EL (cell line): ENCODE measurements around the gene RRP8.

Experiments
- DNase-seq: peaks from one replicate; pipeline ENCODE4 v3.0.0-alpha.2; 2016

Gene RRP8

DNA sequence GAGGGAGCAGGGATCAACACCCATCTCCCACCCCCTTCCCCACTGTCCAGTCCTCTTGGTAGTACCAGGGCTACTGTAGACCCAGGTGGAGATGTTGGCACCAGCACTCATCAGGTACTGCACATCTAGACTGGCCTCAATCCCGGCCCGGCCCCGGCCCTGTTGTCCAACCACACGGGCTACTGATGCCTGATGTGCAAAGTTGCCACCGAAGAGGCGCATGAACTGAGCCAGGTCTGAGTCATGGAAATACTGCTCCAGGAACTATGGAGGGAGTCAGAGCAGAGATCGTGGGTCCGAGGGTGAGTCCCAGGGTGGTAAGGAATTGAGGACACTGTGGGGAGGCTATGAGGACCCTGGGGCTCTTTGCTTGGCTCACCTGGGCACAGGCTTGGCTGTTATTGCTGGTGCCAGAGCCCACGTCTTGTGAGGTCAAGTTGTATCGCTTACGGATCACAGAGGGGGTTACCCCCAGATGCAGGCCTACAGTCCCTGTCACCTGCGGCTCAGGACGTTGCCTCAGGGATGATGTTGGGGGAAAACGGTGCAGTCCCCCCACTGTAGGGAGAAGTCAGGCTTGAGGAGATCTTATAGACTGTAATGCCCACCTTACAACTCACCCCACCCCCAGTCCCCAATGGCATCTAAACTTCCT lies 13.3 kb upstream of the RRP8 start:
- no peak for DNase-seq

DNA sequence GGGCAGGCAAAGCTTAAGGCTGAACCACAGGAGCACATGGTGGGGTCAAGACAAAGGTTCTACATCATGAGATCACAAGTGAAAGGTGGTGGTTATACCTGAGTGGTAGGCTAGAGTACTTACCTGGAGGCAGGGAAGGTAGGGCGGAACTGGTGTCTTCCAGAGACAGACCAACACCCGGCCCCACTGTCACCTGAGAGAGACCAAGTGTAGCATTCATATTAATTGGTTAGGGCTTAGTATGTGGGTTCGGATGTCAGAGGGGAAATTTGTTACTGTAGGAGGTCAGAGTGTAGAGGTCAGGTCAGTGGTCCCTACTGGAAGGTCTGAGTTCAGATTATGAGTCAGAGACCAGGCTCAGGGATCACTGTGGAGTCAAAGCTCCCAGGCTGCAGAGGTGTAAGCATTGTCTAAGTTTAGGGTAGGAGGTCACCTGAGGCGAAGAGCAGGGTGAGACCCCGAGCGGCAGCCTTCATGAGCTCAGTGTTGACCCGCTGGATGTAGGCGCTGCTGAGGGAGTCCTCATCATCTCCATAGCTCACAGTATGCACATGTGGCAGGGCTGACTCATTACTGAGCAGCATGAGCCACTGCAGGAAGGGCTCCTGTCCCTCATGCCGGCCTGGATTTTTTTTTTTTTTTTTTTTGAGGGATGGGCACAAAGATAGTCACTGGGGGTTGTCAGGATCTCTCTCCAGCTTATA lies 12.6 kb upstream of the RRP8 start:
- DNase-seq, result peak; percentile 66

DNA sequence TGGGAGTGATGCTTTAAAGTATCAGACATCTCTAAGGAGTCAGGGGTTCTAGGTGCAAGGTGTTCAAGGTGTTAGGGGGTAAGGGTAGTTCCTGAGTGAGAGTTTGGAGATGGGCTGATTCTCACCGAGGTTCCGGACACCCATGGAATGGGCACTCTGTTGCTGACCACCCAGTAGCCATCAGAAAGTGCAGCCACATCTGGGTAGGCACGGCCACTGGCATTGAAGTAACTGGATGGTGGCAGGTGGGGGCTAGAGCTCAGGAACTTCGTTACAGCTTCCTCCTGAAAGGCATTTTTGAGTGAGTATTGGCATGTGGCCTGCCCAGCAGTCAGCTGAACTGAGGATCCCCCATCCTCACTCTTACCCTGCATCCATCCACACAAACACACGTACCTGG lies 11.6 kb upstream of the RRP8 start:
- no peak for DNase-seq

DNA sequence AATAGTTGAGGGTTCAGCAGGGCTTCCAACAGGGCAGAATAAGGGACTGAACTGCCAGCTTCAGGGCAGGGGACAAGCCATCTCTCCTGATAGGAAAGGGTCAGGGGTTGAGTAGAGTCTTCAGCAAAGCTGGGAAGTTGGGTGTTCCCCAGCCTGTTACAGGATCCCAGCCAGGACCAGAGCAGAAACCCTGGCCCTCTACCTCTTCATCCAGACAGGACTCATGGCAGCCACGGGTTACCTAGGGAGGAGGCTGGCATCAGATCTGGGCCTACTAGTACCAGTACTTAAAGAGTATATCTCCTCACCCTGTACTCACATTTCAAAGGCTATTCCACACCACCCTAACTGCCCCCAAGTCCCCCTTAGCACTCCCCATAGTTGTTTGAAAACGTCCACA lies 11.0 kb upstream of the RRP8 start:
- no peak for DNase-seq

DNA sequence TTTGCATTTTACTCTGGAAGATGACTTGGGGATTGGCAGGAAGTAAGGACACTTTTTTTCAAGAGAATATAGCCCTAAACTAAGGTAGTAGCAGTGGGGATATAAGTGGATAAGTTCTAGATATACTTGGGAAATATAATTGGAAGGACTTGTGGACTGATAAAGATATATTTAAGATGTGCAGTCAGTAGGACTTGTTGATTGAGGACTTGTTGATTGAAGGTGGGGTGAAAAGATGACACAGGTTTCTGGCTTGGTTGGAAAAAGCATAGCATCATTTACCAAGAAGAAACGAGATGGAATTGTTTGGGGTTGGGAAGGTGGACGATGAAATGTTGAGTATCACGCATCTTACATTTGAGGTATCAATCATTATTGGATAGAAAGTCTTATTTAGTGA lies 10.1 kb upstream of the RRP8 start:
- DNase-seq, result no peak

DNA sequence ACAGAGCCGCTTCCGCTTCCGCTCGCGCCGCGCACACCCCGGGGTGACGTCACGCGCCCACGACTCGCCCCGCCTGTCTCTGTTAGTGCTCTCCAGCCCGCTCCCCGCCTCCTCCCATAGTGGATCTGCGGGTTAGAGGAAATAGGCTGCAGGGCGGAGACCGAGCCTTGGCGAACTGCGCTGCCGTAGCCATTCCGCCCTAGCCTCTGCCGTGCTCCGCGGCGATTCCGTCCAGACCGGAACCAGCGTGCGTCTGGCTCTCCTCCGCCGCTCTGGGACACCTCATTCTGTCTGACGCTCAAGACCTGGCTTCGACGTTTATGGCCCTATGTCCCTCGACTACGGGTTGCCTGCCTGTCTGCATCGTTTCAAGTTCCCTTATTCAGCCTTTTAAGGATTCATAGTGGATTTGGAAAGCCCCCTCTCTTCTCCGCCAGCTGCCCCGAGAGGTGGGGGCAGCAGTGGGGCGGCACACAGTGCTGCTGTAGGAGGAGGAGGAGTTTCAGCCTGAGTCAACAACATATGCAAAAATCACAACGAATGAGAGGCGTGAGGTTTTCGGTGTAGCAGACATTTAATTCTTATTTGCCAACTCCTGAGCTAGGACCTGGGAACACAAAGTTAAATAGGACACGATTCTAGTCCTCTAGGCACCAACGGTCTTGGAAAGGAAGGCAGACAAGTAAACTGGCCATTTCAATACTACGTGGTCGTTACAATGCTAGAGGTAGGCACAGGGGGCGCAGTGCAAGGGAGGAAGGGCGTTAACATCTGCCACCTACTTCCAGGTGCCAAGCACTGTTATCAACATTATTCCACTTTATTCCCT lies 9.0 kb upstream of the RRP8 start, which contains the start of gene TAF10:
Gene TAF10, minus strand, starts transcription at position 4 of the 829 bp plus-strand sequence. CDS start 27 bp downstream, outside the sequence.
- peak; percentile 97 for DNase-seq

DNA sequence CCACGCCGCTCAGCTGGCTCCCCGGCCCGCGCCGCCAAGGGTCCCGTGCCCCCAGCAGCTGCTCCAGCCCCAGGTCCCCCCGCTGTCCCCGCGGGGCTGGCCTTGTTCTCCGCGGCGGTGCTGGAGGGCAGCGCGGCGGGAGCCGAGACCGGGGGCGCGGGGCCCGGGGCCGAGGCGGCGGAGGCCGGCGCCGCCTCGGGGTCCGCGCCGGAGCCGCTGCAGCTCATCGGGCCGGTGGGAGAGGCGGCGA lies 8.5 kb upstream of the RRP8 start:
- DNase-seq, result no peak

DNA sequence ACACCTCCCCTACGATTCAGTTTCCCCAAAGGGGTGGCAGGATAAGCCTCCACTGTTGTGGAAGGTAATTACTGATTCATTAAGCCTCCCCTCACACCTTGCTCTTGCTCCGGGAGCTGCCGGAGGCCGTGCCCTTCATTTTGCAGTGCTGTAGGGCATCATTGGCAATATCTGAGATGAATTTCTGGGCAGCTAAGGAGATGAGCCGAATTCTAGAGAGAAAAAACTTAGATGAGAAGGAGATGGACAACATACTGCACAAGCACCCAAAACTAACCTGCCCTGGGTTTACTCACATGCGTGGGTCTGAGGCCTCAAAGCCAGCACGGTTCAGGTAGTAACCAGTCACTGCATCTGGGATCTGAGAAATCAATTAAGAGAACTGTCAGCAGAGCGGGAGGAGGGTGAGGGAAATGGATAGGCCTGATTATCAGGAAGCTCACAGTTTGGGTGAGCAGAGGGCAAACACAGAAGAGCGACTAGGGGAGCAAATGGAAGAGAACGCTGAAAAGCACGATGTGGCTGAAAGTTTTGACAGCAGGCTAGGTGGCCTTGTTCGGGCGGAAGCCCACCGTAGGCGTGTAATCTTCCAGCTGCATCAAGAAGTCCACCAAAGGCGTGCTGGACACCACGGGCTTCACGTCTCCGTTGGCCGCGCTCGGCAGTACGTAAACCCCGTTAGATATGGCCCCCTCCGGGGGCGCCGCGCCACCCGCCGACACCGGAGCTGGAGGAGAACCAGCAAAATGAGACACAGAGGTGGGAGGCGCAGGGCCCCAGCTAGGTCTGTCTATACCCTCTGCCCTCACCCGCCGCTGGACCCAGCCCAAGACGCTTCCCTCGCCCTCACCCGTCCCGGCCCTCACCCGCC lies 7.9 kb upstream of the RRP8 start:
- peak; percentile 34 for DNase-seq

DNA sequence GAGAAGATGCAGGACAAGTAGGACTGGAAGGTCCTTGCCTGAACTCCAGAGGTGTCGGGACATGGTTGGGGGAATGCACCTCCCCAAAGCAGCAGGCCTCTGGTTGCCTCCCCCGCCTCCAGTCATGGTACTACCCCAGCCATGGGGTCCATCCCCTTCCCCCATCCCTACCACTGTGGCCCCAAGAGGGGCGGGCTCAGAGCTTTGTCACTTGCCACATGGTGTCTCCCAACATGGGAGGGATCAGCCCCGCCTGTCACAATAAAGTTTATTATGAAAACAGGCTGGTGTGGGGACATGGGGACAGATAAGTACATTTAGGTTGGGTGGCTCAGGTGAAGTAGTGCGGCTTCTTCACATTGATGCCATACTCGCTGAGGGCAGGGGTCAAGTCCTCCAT lies 7.2 kb upstream of the RRP8 start:
- no peak for DNase-seq

DNA sequence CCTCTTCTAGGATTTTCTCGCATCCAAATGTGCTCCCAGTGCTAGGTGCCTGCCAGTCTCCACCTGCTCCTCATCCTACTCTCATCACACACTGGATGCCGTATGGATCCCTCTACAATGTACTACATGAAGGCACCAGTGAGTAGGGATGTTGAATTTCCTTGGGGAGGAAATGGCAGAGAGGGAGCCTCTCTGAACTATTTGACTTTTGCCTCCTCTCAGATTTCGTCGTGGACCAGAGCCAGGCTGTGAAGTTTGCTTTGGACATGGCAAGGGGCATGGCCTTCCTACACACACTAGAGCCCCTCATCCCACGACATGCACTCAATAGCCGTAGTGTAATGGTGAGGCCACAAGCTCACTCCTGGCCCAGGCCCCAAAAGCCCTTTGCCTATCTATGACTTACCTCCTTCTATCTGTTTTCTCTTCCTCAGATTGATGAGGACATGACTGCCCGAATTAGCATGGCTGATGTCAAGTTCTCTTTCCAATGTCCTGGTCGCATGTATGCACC lies 6.1 kb upstream of the RRP8 start:
- no peak for DNase-seq

DNA sequence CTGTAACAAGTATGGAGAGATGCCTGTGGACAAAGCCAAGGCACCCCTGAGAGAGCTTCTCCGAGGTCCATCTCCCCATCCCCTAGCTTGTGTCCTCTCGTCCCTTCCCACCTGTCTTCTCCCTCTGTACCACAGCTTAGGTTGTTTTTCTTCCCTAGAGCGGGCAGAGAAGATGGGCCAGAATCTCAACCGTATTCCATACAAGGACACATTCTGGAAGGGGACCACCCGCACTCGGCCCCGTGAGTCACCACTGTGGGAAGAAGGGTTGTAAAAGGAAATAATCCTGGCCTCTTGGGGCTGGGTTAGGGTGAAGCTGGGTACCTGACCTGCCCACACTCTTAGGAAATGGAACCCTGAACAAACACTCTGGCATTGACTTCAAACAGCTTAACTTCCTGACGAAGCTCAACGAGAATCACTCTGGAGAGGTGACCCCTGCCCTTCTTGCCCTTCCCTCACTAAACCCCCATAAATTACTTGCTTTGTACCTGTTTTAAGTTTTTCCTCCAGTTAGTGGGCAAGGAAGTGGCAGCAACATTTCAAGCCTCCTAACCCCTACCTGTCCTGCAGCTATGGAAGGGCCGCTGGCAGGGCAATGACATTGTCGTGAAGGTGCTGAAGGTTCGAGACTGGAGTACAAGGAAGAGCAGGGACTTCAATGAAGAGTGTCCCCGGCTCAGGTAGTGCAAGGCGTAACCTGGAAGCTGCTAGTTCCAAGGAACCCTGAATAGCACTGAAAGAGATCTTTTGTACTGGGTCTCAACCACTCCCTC lies 5.5 kb upstream of the RRP8 start:
- no peak for DNase-seq

DNA sequence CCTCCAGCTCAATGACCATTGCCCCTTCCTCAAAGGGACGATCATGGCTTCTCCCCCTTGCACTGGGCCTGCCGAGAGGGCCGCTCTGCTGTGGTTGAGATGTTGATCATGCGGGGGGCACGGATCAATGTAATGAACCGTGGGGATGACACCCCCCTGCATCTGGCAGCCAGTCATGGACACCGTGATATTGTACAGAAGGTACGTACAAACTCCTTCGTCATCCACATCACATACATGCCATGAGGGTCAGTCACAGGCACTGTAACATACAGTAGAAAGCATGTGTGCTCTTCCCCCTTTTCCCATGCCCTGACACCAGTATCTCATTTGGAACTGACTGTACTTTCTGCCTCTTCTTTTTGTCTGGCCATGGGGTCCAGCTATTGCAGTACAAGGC lies 4.6 kb upstream of the RRP8 start:
- DNase-seq, result no peak

DNA sequence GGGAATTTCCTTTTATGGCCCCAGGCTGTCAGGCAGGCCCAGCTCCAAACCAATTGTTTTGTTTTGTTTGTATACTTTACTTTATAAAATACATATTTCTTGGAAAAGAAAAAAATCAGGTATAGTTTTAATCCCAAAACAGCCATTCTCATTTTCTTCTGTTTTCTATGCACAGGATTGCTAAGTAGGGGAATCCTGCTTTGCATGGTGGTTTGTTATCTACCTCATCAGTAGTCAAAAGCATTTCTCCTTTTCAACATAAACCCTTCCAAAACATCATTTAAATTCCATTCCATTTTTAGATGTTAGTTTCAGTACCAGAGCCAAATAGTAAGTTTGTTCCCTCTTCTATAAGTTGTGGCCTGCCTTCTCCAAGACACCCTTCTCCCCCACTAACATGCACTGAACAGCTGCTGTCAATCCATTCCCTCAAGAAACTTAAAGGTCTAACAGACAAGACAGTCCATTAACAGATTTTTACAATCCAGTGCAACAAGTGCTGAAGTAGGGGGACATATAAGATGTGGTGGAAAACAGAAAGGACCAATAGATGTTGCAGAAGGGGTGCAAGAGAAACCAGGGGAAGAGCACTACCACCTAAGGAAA lies 3.9 kb upstream of the RRP8 start:
- DNase-seq, result no peak

DNA sequence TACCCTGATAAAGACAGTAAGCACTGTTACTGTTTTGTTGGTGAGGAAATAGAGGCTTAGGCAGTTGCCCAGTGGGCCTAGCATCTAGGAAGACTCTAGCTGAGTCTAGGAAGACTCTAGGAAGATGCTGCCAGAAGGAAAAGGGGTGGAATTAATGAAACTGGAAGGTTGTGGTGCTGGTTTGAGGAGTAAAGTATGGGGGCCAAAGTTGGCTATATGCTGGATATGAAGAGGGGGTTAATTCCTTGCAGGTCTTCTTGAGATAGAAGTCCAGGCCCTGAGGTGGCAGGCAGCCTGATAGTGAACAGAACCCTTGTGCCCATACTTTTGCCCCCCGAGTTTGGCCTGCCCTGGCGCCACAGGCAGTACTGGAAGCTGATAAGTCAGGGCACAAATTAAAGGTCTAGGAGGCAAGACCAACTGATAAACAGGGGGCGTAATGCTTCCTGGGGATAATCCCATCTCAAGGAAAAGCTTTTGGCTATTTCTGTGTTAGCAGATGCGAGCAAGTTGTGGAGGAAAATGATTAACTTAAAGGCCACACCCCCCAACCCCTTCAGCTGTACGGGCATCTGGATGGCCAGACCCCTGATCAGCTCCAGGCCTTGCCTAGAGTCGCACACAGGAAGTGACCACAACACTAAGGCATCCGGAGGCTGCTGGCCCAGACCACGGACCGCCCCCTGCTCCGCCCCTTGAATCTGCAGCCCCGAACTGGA lies 3.2 kb upstream of the RRP8 start:
- DNase-seq, result peak; percentile 98

DNA sequence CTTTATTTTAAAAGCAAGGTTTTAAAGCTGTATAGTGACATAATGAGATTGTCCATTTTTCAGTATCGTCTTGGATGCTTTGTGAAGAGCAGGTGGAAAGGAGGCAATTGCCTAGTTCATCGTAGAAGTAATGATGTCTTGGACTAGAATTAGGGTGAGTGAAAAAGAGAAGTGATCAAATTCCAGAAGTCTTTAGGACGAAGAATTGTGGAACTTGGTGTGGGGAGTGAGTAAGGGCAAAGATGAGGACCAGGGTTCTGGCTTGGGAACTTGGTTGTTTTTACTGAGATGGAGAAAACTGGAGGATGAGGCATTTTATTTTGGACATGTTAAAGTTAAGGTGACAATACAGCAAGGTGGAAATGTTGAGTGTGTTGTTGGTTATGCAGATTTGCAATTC lies 1.4 kb upstream of the RRP8 start:
- DNase-seq, result no peak

DNA sequence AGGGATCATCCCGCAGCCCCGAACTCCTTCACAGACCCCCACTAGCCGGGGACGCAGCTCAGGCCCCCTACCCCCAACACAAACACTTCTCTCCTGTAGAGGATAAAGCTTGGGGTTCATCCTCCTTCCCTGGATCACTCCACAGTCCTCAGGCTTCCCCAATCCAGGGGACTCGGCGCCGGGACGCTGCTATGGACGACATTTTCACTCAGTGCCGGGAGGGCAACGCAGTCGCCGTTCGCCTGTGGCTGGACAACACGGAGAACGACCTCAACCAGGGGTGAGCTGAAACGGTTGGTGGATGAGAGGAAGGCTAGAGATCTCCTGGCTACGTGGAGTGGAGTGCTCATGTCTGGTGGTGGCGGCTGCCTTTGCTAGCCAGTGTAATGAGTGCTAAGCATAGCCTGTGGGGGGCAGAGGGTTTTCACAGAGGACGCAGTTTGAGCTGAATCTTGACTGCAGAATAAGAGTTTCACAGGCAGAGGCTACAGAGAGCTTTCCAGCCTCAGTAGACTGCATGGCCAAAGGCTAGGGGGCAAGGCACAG lies 738 bp upstream of the RRP8 start:
- DNase-seq, result peak; percentile 72

DNA sequence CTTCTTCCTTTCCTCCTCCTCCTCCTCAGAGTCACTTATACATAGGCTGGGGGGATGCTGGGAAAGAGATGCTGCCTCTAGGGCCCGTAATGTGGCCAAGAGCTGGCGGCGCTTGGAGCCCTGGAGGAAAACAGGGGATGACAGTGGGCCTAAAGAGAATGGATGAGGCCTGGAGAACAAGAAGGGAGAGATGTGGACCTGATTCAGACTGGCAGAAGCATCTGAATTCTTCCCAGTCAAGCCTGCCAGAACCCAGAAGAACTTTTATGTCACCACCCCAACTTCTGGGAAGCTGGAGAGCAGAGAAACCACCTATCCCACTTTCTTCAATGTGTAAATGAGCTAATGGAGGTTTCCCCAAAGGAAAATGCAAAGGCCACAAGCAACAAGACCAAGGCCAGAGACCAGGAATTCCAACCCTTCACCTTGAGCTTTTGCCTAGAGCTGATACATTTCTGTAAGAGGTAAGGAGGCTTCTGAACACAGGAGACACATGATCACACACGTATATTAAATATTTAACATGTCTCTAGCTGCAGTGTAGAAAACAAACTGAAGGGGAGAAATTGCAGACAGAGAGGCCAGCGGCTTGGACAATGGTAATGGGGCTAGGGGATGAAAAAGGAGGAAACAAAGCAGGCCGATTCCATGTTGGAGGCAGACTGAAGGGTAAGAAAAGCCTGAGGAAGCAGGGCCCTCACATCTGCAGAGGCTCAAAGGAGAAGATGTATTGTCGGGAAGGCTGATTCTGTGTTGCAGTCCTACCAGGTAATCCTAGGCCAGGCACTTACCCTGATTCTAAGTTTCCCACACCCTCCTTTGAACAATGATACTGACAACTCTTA lies 1.1 kb downstream of the RRP8 start:
- no peak for DNase-seq

DNA sequence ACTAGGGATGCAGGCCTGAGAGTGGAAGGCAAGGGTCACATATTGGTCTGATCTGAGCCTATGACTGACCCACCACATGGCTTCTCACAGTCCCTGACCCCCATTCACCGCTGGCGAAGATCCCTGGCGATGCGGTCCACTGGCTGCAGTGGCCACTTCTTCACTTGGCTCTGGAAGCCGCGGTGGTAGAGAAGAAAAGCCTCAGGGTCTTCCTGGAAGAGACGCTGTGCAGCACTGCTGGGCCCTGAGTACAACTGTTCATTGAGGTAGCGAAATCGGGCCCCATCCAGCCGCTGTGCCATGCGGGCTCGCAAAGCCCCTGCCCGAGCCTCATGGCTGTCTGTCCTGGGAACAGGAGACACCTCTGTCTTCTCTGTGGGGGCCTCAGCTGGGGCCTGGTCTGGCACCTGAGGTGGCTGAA lies 2.4 kb downstream of the RRP8 start:
- no peak for DNase-seq

DNA sequence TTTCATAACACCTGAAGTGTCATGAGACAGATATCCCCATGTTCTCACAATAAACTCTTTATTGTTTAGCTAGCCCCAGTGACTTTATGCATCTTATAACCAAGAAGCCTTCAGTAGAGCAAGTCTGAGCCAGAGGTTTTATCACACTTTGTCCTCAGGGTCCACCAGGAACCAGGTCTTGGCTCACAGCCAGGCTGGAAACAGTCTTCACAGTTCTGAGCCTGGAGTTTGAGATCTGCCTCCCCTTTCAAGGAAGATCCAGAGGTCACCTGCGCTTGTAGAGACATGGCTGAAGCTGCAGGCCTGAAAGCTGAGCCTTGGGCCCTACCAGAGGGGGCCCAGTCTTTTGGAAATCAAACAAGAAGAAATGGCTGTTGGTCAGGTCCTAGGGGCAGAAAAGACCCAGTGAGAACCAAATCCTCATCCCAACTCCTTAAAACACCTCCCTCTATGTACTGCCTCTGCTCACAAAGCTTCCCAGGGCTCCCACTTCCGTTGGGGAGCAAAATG lies 3.5 kb downstream of the RRP8 start:
- no peak for DNase-seq

DNA sequence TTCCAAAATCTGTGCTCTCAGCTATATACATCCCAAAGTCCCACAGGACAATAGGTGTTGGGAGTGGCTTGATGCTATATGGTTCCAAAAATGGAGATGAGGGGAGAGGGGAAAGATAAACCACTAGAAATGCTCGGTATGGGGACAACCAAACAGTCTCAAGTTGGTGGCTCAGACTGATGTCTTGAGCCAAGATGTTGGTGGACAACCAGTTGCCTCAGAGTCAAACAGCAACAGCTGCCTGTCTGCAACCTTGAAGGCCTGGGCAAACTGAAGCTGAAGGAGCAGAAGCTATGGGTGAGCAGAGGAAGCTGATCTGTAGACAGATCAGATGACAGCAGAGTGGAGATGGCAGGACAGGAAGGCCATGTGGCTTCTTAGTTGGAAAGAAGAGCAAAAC lies 4.0 kb downstream of the RRP8 start:
- DNase-seq, result no peak
